HepG2 (cell line): Measurements from ENCODE around the gene CAPN9. TPM values are rescaled to one million over a fixed set of nuclear protein-coding genes. Genes with fewer than 3 reads are reported as not detected.

Source experiments
- FOXO4 ChIP-seq: sonication (generic); formaldehyde crosslinking; conservative IDR thresholded peaks from 2 replicates; pipeline ENCODE4 v1.8.1; 2023; ENCODE audit warnings: missing genetic modification reagents
- HNF4A ChIP-seq: sonication (generic); formaldehyde crosslinking; IDR thresholded peaks from 2 replicates; pipeline ENCODE4 v1.4.0; 2020; ENCODE audit warnings: missing genetic modification reagents
- KAT8 ChIP-seq: IDR thresholded peaks from 2 replicates; pipeline ENCODE4 v1.6.1; 2016; ENCODE audit warnings: missing genetic modification reagents, missing compliant biosample characterization
- MXD1 ChIP-seq: sonication (generic); formaldehyde crosslinking; IDR thresholded peaks from 2 replicates; pipeline ENCODE4 v1.4.0; 2020; ENCODE audit warnings: mild to moderate bottlenecking, missing genetic modification reagents
- NFKB2 ChIP-seq: sonication (generic); formaldehyde crosslinking; IDR thresholded peaks from 2 replicates; pipeline ENCODE4 v1.4.0; 2020; ENCODE audit warnings: missing genetic modification reagents, borderline replicate concordance
- PITX1 ChIP-seq: sonication (generic); formaldehyde crosslinking; IDR thresholded peaks from 2 replicates; pipeline ENCODE4 v1.5.1; 2020; ENCODE audit warnings: mild to moderate bottlenecking, missing genetic modification reagents
- REXO4 ChIP-seq: sonication (generic); formaldehyde crosslinking; IDR thresholded peaks from 2 replicates; pipeline ENCODE4 v1.8.0; 2022; ENCODE audit warnings: missing genetic modification reagents, mild to moderate bottlenecking, borderline replicate concordance
- SOX13 ChIP-seq, 3 experiments: fragments of 450-650 bp in 1 of 3; sonication (generic) in 1 of 3; formaldehyde crosslinking in 1 of 3; IDR thresholded peaks in 2 of 3; conservative IDR thresholded peaks in 1 of 3; 2 replicates each; pipeline versions ENCODE4 v1.5.0 to v1.6.1; 2016 to 2020; ENCODE audit warnings: antibody characterized with exemption in 1 of 3, mild to moderate bottlenecking in 1 of 3, missing compliant biosample characterization in 1 of 3, missing genetic modification reagents in 1 of 3, moderate library complexity in 1 of 3
- U2AF1 ChIP-seq: fragments of 200-400 bp; formaldehyde crosslinking; optimal IDR thresholded peaks from 2 replicates; pipeline ENCODE3; 2017; ENCODE audit warnings: mild to moderate bottlenecking, low read depth, low read length
- ZC3H4 ChIP-seq: sonication (generic); formaldehyde crosslinking; IDR thresholded peaks from 2 replicates; pipeline ENCODE4 v1.4.0; 2020; ENCODE audit warnings: missing genetic modification reagents, borderline replicate concordance
- ZFP62 ChIP-seq: sonication (generic); formaldehyde crosslinking; IDR thresholded peaks from 2 replicates; pipeline ENCODE4 v1.4.0; 2020; ENCODE audit warnings: missing genetic modification reagents
- ZNF296 ChIP-seq: sonication (generic); formaldehyde crosslinking; conservative IDR thresholded peaks from 2 replicates; pipeline ENCODE4 v1.5.0; 2020; ENCODE audit warnings: mild to moderate bottlenecking, missing genetic modification reagents
- ZNF350 ChIP-seq: sonication (generic); formaldehyde crosslinking; IDR thresholded peaks from 2 replicates; pipeline ENCODE4 v1.4.0; 2020; ENCODE audit warnings: mild to moderate bottlenecking, low read depth, missing genetic modification reagents, borderline replicate concordance
- ZNF414 ChIP-seq: sonication (generic); formaldehyde crosslinking; IDR thresholded peaks from 2 replicates; pipeline ENCODE4 v1.5.0; 2020; ENCODE audit warnings: missing genetic modification reagents
- ZNF607 ChIP-seq: sonication (generic); formaldehyde crosslinking; IDR thresholded peaks from 2 replicates; pipeline ENCODE4 v1.5.1; 2020; ENCODE audit warnings: missing genetic modification reagents, mild to moderate bottlenecking, borderline replicate concordance
- ZNF784 ChIP-seq: sonication (generic); formaldehyde crosslinking; IDR thresholded peaks from 2 replicates; pipeline ENCODE4 v1.5.1; 2020; ENCODE audit warnings: missing genetic modification reagents, mild to moderate bottlenecking, borderline replicate concordance
- polyA plus RNA-seq, 8 experiments: library from polyadenylated mRNA; depleted of rRNA in 3 of 8; stranded (reverse) in 7 of 8; unstranded in 1 of 8; fragments of >200 nt; fragmentation: Illumina TruSeq in 4 of 8; extraction: Trizol in 4 of 8; gene quantifications; 2 replicates each; pipeline versions ENCODE4 v1.2.1 to v1.2.3, GENCODE V29; 2011 to 2016; ENCODE audit warnings: low read depth in 4 of 8, missing spikeins in 1 of 8, mixed read lengths in 1 of 8; ENCODE audit not compliant: insufficient read depth in 1 of 8
- total RNA-seq, 5 experiments: library from RNA; depleted of rRNA; stranded (reverse); fragments of >200 nt; fragmentation: Illumina TruSeq; extraction: Trizol; gene quantifications; 2 replicates each; pipeline ENCODE4 v1.2.3, GENCODE V29; 2016; ENCODE audit warnings: low read depth in 1 of 5
- TF ChIP-seq, protein P1 (sequence below): sonication (generic); formaldehyde crosslinking; IDR thresholded peaks from 2 replicates; pipeline ENCODE4 v1.8.0; 2022; ENCODE audit warnings: missing genetic modification reagents, mild to moderate bottlenecking, borderline replicate concordance
- TF ChIP-seq, protein P2 (sequence below), 2 experiments: sonication (generic) in 1 of 2; formaldehyde crosslinking in 1 of 2; IDR thresholded peaks; 2 replicates each; pipeline versions ENCODE4 v1.6.1 to v1.9.0; 2014 to 2022; ENCODE audit warnings: antibody characterized with exemption in 1 of 2, borderline replicate concordance in 1 of 2, inconsistent platforms in 1 of 2, low read depth in 1 of 2, missing genetic modification reagents in 1 of 2

The CAPN9 gene
- total and polyA plus RNA-seq, 2 of the 13 experiments (the other 11 are each of a cell fraction or from before 2014, with no cell fraction given), result 0.04 to 0.31 TPM

DNA sequence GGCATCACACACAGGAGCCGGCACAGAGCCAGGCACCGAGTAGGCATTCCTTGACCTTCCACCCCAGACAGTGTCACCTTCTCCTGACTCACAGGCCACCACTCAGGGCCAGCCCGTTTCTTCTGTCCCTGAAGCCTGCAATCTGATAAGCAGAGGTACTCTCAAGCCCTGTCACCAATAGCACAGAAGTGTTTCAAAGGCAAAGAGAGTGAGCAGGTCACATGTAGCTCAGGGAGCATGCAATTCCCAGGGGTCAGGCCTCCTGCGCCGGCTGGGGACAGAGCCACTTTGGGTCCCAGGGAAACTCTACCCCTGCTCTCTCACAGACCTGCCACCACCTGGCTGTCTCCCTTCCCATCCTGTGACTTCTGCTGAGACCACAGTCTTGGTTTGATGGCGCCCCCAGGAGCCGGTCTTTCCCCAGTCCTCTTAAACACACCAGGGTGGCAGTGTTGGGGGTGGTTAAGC is 13.2 kb downstream of the CAPN9 start (continued):
- TF ChIP-seq ZNF414 (CRISPR knock-in tag) (0 out of 2 replicates have a peak, but pooled peaks have one; percentile 35), REXO4 (no peak), NFKB2 (CRISPR knock-in tag) (no peak), ZFP62 (CRISPR knock-in tag) (no peak), ZNF784 (CRISPR knock-in tag) (no peak), HNF4A (CRISPR knock-in tag) (peak; percentile 34), FOXO4 (CRISPR knock-in tag) (no peak), KAT8 (CRISPR knock-in tag) (0 out of 2 replicates have a peak, but pooled peaks have one; percentile 22), ZC3H4 (CRISPR knock-in tag) (no peak), ZNF607 (CRISPR knock-in tag) (no peak), U2AF1 (no peak), PITX1 (0 out of 2 replicates have a peak, but pooled peaks have one; percentile 24), ZNF350 (CRISPR knock-in tag) (peak; percentile 66; the same call in 1 of the 2 replicates), SOX13 (IDR thresholded peaks at IDR 0.05) (no peak), SOX13 (CRISPR knock-in tag; conservative IDR thresholded peaks at IDR 0.05 in 1 of 2, IDR thresholded peaks at IDR 0.05 in 1 of 2) (no peak), MXD1 (CRISPR knock-in tag) (no peak), ZNF296 (CRISPR knock-in tag) (no peak)
- TF ChIP-seq, protein P1, sequence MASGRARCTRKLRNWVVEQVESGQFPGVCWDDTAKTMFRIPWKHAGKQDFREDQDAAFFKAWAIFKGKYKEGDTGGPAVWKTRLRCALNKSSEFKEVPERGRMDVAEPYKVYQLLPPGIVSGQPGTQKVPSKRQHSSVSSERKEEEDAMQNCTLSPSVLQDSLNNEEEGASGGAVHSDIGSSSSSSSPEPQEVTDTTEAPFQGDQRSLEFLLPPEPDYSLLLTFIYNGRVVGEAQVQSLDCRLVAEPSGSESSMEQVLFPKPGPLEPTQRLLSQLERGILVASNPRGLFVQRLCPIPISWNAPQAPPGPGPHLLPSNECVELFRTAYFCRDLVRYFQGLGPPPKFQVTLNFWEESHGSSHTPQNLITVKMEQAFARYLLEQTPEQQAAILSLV (CRISPR knock-in tag), result no peak
- TF ChIP-seq, protein P2, sequence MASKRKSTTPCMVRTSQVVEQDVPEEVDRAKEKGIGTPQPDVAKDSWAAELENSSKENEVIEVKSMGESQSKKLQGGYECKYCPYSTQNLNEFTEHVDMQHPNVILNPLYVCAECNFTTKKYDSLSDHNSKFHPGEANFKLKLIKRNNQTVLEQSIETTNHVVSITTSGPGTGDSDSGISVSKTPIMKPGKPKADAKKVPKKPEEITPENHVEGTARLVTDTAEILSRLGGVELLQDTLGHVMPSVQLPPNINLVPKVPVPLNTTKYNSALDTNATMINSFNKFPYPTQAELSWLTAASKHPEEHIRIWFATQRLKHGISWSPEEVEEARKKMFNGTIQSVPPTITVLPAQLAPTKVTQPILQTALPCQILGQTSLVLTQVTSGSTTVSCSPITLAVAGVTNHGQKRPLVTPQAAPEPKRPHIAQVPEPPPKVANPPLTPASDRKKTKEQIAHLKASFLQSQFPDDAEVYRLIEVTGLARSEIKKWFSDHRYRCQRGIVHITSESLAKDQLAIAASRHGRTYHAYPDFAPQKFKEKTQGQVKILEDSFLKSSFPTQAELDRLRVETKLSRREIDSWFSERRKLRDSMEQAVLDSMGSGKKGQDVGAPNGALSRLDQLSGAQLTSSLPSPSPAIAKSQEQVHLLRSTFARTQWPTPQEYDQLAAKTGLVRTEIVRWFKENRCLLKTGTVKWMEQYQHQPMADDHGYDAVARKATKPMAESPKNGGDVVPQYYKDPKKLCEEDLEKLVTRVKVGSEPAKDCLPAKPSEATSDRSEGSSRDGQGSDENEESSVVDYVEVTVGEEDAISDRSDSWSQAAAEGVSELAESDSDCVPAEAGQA (IDR thresholded peaks at IDR 0.05; ENCODE audit: low read depth), result no peak
- TF ChIP-seq, protein P2 (CRISPR knock-in tag; IDR thresholded peaks at IDR 0.05; ENCODE audit: borderline replicate concordance), result no peak
